Neural cell (in vitro differentiated cells): ENCODE results near the gene ARL2. TPM values are rescaled to one million over a fixed set of nuclear protein-coding genes. Genes with fewer than 3 reads are reported as not detected.

ENCODE experiments used
- H2AFZ ChIP-seq: fragments of 200-600, 300-800 bp; sonication (generic), shearing (Covaris generic); 2 replicates; pipeline ENCODE4 v1.6.0; 2014; ENCODE audit warnings: low read depth, mild to moderate bottlenecking, antibody characterized with exemption, low read length, moderate library complexity
- H3F3A ChIP-seq: fragments of 200-600 bp; shearing (Covaris generic); 2 replicates; pipeline ENCODE4 v1.6.1; 2016; ENCODE audit warnings: mild to moderate bottlenecking, moderate library complexity, mixed read lengths, antibody characterized with exemption, low read length; ENCODE audit not compliant: insufficient read depth, poor library complexity, severe bottlenecking
- H3K27ac ChIP-seq: fragments of 200-600, 300-800 bp; sonication (generic), shearing (Covaris generic); 2 replicates; pipeline ENCODE4 v1.5.1; 2014; ENCODE audit warnings: mild to moderate bottlenecking, low read length, moderate library complexity
- H3K27me3 ChIP-seq: fragments of 300-800, 200-600 bp; sonication (generic), shearing (Covaris generic); 2 replicates; pipeline ENCODE4 v1.6.0; 2014; ENCODE audit warnings: mild to moderate bottlenecking, low read depth, low read length, moderate library complexity; ENCODE audit not compliant: insufficient read depth
- H3K36me3 ChIP-seq: fragments of 300-800, 200-600 bp; sonication (generic), shearing (Covaris generic); 2 replicates; pipeline ENCODE4 v1.5.1; 2014; ENCODE audit warnings: mild to moderate bottlenecking, antibody characterized with exemption, low read length, moderate library complexity; ENCODE audit not compliant: insufficient read depth
- H3K4me2 ChIP-seq: fragments of 300-800, 200-600 bp; sonication (generic), shearing (Covaris generic); 2 replicates; pipeline ENCODE4 v1.6.0; 2014; ENCODE audit warnings: mild to moderate bottlenecking, low read length
- H3K4me3 ChIP-seq: fragments of 300-800, 200-600 bp; sonication (generic), shearing (Covaris generic); 2 replicates; pipeline ENCODE4 v1.5.1; 2014; ENCODE audit warnings: mild to moderate bottlenecking, low read length, moderate library complexity
- H3K79me2 ChIP-seq: fragments of 200-600 bp; shearing (Covaris generic); replicated peaks from 2 replicates; pipeline ENCODE4 v1.6.0; 2014; ENCODE audit warnings: mild to moderate bottlenecking, low read length, moderate library complexity; ENCODE audit not compliant: insufficient read depth
- H3K9ac ChIP-seq: fragments of 300-800, 200-600 bp; sonication (generic), shearing (Covaris generic); 2 replicates; pipeline ENCODE4 v1.6.1; 2016; ENCODE audit warnings: mild to moderate bottlenecking, low read length, mixed read lengths
- H3K9me2 ChIP-seq: fragments of 200-600 bp; shearing (Covaris generic); 2 replicates; pipeline ENCODE4 v1.6.1; 2016; ENCODE audit warnings: mild to moderate bottlenecking, low read length, mixed read lengths; ENCODE audit not compliant: insufficient read depth
- H3K9me3 ChIP-seq: fragments of 200-600, 300-800 bp; sonication (generic), shearing (Covaris generic); 2 replicates; pipeline ENCODE4 v1.6.1; 2016; ENCODE audit warnings: mild to moderate bottlenecking, mixed run types, low read length, moderate library complexity, mixed read lengths
- H4K20me1 ChIP-seq: fragments of 200-600 bp; shearing (Covaris generic); 2 replicates; pipeline ENCODE4 v1.6.1; 2016; ENCODE audit warnings: mild to moderate bottlenecking, mixed run types; ENCODE audit not compliant: insufficient read depth
- EP300 ChIP-seq: fragments of 450-650 bp; conservative IDR thresholded peaks from 2 replicates; pipeline ENCODE4 v1.6.1; 2014; ENCODE audit warnings: antibody characterized with exemption, mild to moderate bottlenecking, moderate library complexity; ENCODE audit not compliant: poor library complexity, severe bottlenecking
- EZH2 ChIP-seq: fragments of 200-600, 300-800 bp; shearing (Covaris generic), sonication (generic); IDR thresholded peaks from 2 replicates; pipeline ENCODE4 v1.6.1; 2014; ENCODE audit warnings: antibody characterized with exemption, low read length, borderline replicate concordance, mild to moderate bottlenecking; ENCODE audit not compliant: insufficient read depth, poor library complexity, severe bottlenecking
- MXI1 ChIP-seq: fragments of 450-650 bp; conservative IDR thresholded peaks from 2 replicates; pipeline ENCODE4 v1.6.1; 2014; ENCODE audit warnings: antibody characterized with exemption, mild to moderate bottlenecking; ENCODE audit not compliant: poor library complexity, severe bottlenecking
- POLR2AphosphoS5 ChIP-seq: IDR thresholded peaks from 2 replicates; pipeline ENCODE4 v1.6.1; 2012
- RAD21 ChIP-seq: fragments of 450-650 bp; conservative IDR thresholded peaks from 2 replicates; pipeline ENCODE4 v1.6.1; 2014; ENCODE audit warnings: antibody characterized with exemption, mild to moderate bottlenecking, moderate library complexity
- SMC3 ChIP-seq: fragments of 450-650 bp; conservative IDR thresholded peaks from 2 replicates; pipeline ENCODE4 v1.6.1; 2014; ENCODE audit warnings: antibody characterized with exemption, mild to moderate bottlenecking, moderate library complexity; ENCODE audit not compliant: poor library complexity
- TAF1 ChIP-seq: IDR thresholded peaks from 2 replicates; pipeline ENCODE4 v1.6.1; 2012; ENCODE audit warnings: low read depth
- polyA plus RNA-seq: library from polyadenylated mRNA; depleted of rRNA; stranded (reverse); fragments of >200 nt; gene quantifications from 2 replicates; pipeline ENCODE4 v1.2.3, GENCODE V29; 2014
- TF ChIP-seq, protein P1 (sequence below): IDR thresholded peaks from 2 replicates; pipeline ENCODE4 v1.6.1; 2012; ENCODE audit warnings: borderline replicate concordance
- TF ChIP-seq, protein P2 (sequence below): fragments of 450-650 bp; IDR thresholded peaks from 2 replicates; pipeline ENCODE4 v1.5.1; 2014; ENCODE audit warnings: antibody characterized with exemption, mild to moderate bottlenecking, moderate library complexity; ENCODE audit not compliant: poor library complexity, severe bottlenecking

The ARL2 gene
- polyA plus RNA-seq, 1 donor from 2014 or later, result 158 TPM

DNA sequence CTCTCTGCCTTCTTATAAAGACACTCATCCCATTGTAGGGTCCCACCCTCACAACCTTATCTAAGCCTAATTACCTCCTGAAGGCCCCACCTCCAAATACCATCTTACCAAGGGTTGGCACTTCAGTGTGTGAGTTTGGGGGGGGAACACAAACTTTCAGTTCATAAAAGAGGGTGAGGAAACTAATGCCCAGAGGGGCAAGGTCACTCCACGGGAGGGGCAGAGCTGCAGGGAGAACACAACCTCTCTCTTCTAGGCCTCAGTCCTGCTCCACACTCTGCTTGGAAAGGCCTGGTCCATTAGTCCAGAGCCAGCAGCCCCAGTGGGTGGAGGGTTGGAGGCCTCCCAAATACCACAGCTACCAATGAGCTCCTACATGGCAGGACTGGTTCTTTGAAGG is 14.5 kb upstream of the ARL2 start:
- H3K4me2 ChIP-seq, result no peak overlapping the region
- no peaks in the 10 kb centered on the region for H3K27me3 ChIP-seq
- H4K20me1 ChIP-seq, result no peaks in the 10 kb centered on the region
- no peak overlapping the region for H3K27ac ChIP-seq
- H3K4me3 ChIP-seq, result no peak overlapping the region
- no peaks in the 10 kb centered on the region for H3K79me2 ChIP-seq
- no peaks in the 10 kb centered on the region for H3K9me2 ChIP-seq
- H3K9me3 ChIP-seq, result no peaks in the 10 kb centered on the region
- no peaks in the 10 kb centered on the region for H3K36me3 ChIP-seq
- no peaks in the 10 kb centered on the region for H3F3A ChIP-seq
- H2AFZ ChIP-seq, result no peak overlapping the region
- H3K9ac ChIP-seq, result no peak overlapping the region
- TF ChIP-seq, protein P1, sequence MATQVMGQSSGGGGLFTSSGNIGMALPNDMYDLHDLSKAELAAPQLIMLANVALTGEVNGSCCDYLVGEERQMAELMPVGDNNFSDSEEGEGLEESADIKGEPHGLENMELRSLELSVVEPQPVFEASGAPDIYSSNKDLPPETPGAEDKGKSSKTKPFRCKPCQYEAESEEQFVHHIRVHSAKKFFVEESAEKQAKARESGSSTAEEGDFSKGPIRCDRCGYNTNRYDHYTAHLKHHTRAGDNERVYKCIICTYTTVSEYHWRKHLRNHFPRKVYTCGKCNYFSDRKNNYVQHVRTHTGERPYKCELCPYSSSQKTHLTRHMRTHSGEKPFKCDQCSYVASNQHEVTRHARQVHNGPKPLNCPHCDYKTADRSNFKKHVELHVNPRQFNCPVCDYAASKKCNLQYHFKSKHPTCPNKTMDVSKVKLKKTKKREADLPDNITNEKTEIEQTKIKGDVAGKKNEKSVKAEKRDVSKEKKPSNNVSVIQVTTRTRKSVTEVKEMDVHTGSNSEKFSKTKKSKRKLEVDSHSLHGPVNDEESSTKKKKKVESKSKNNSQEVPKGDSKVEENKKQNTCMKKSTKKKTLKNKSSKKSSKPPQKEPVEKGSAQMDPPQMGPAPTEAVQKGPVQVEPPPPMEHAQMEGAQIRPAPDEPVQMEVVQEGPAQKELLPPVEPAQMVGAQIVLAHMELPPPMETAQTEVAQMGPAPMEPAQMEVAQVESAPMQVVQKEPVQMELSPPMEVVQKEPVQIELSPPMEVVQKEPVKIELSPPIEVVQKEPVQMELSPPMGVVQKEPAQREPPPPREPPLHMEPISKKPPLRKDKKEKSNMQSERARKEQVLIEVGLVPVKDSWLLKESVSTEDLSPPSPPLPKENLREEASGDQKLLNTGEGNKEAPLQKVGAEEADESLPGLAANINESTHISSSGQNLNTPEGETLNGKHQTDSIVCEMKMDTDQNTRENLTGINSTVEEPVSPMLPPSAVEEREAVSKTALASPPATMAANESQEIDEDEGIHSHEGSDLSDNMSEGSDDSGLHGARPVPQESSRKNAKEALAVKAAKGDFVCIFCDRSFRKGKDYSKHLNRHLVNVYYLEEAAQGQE, result no peak
- no peak for TF ChIP-seq RAD21
- no peak for TF ChIP-seq POLR2AphosphoS5
- TF ChIP-seq EZH2, result no peak
- TF ChIP-seq SMC3, result no peak
- no peak for TF ChIP-seq MXI1
- TF ChIP-seq TAF1, result no peak
- TF ChIP-seq, protein P2, sequence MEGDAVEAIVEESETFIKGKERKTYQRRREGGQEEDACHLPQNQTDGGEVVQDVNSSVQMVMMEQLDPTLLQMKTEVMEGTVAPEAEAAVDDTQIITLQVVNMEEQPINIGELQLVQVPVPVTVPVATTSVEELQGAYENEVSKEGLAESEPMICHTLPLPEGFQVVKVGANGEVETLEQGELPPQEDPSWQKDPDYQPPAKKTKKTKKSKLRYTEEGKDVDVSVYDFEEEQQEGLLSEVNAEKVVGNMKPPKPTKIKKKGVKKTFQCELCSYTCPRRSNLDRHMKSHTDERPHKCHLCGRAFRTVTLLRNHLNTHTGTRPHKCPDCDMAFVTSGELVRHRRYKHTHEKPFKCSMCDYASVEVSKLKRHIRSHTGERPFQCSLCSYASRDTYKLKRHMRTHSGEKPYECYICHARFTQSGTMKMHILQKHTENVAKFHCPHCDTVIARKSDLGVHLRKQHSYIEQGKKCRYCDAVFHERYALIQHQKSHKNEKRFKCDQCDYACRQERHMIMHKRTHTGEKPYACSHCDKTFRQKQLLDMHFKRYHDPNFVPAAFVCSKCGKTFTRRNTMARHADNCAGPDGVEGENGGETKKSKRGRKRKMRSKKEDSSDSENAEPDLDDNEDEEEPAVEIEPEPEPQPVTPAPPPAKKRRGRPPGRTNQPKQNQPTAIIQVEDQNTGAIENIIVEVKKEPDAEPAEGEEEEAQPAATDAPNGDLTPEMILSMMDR, result no peak
- TF ChIP-seq EP300, result no peak

DNA sequence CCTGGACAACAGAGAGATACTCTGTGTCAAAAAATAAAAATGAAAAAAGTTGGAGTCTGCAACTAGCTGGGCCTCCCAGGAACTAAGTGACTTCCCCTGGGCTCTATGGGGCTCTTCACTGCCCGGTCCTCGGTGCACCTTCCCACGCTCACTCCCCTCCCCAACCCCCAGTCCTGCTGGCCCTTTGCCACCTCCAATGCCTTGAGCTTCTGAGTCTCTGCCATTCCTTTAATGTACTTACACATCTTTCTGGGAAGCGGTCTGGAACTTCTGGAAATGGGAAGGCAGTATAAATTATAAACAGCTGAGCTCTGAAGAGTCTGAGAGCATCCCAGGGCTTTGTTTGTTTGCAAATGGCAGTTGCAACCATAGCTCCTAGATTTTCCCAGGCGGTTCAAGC is 11.3 kb upstream of the ARL2 start:
- H3K4me2 ChIP-seq, result no peak overlapping the region
- H3K4me3 ChIP-seq, result no peak overlapping the region
- TF ChIP-seq RAD21 (no peak), EZH2 (no peak), TAF1 (no peak), SMC3 (no peak), POLR2AphosphoS5 (no peak), EP300 (no peak), MXI1 (no peak)
- TF ChIP-seq, protein P2, result no peak
- TF ChIP-seq, protein P1, result no peak
- H4K20me1 ChIP-seq, result no peaks in the 10 kb centered on the region
- no peaks in the 10 kb centered on the region for H3K27me3 ChIP-seq
- no peak overlapping the region for H2AFZ ChIP-seq
- H3K9me2 ChIP-seq, result no peaks in the 10 kb centered on the region
- H3K27ac ChIP-seq, result no peak overlapping the region
- H3K9ac ChIP-seq, result no peak overlapping the region
- no peaks in the 10 kb centered on the region for H3F3A ChIP-seq
- H3K9me3 ChIP-seq, result no peaks in the 10 kb centered on the region
- no peaks in the 10 kb centered on the region for H3K36me3 ChIP-seq
- H3K79me2 ChIP-seq, result no peaks in the 10 kb centered on the region
